HG02852 (cell line): Measurements from ENCODE around the gene CDK13.

Experiments
- ATAC-seq: cut with Tn5 transposase; IDR thresholded peaks from one replicate; pipeline ENCODE4 v1.9.1; 2021; ENCODE audit warnings: mild to moderate bottlenecking, moderate library complexity; ENCODE audit not compliant: unreplicated experiment

CDK13 gene

GRCh38 chr7:40008223-40008815, 58.3 kb downstream of the CDK13 start:
- ATAC-seq, result no peak

- ATAC-seq, result no peak
Observed at GRCh38 chr7:40009301-40009700, 59.2 kb downstream of the CDK13 start.

- no peak for ATAC-seq
Observed at GRCh38 chr7:40014376-40014775, 64.3 kb downstream of the CDK13 start.

- peak; percentile 91 for ATAC-seq
Observed at GRCh38 chr7:40015790-40016296, 65.8 kb downstream of the CDK13 start.

- no peak for ATAC-seq
Observed at GRCh38 chr7:40019558-40019957, 69.5 kb downstream of the CDK13 start.

GRCh38 chr7:40024048-40024447, 74.0 kb downstream of the CDK13 start:
- no peak for ATAC-seq

GRCh38 chr7:40024841-40025240, 74.8 kb downstream of the CDK13 start:
- no peak for ATAC-seq

DNA sequence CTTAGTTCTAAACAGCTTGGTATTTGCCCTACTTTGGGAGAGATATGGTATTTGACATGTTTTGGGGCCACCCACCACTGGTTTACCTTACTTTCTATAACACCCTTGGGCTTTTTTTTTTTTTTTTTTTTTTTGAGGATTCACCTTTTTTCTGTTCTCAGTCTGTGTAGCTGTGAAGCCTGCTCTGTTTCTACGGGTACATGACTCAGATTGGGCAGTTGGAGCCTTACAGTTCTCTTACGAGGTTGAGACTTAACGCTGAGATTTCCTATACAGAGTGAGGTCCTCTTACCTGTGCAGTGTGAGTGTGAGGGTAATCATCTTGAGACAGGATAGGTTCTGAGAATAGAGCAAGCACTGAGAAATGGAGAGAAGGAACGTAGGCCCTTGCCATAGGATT, 77.5 kb downstream of the CDK13 start:
- no peak for ATAC-seq

GRCh38 chr7:40033826-40034225, 83.8 kb downstream of the CDK13 start:
- ATAC-seq, result no peak

- ATAC-seq, result no peak
Observed at GRCh38 chr7:40041456-40041855, 91.4 kb downstream of the CDK13 start.

DNA sequence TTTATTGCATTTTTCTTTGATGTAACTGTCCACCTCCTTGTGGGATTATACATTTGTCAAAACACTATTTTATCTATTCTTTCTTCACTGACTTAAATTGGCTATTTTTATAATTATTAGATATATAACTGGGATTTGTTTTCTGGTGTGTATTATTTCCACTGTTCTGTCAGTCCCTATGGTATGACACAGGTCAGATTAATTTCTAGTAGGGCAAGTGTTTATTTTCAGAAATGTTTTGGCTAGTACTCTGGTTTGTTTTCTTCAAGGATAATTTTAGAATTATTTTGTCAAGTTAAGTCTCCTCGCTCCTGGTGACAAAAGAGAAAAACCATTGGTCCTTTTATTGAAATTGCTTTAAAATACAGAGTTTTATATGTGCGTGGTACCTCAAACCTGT, 93.1 kb downstream of the CDK13 start:
- no peak for ATAC-seq

DNA sequence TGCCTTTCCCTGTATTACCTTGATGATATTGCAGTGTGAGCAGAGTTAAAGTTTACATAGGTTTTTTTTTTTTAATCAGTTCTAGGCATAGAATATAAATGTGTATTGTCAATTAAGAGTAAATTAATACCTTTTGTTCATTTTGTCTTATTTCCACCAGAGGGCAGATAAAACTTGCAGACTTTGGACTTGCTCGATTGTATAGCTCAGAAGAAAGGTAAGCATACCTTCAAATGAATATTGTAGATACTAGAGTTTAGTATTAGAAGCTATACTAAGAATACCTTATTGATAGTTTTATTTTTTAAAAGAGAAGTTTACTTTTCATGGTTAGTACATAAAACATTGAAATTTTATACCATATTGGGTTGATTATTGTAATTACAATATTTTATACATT, 97.6 kb downstream of the CDK13 start:
- ATAC-seq, result no peak

GRCh38 chr7:40057292-40057691, 107.2 kb downstream of the CDK13 start:
- ATAC-seq, result no peak

GRCh38 chr7:40058026-40058425, 108.0 kb downstream of the CDK13 start:
- no peak for ATAC-seq

- no peak for ATAC-seq
Observed at GRCh38 chr7:40058636-40059035, 108.6 kb downstream of the CDK13 start.

GRCh38 chr7:40059057-40059456, 109.0 kb downstream of the CDK13 start:
- ATAC-seq, result no peak

DNA sequence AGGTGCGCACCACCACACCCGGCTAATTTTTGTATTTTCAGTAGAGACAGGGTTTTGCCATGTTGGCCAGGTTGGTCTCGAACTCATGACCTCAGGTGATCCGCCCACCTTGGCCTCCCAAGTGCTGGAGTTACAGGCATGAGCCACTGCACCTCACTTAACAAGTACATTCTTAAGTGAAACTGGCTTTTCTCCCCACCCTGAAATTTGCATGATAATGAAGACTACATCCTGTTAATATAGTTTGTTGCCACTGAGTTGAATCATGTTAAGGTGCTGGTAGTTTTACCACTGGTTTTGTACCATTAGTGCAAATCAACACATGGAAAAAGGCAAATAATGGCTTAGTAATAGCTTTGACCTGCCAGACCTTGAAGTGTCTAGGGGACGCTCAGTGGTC, 122.2 kb downstream of the CDK13 start:
- no peak for ATAC-seq

DNA sequence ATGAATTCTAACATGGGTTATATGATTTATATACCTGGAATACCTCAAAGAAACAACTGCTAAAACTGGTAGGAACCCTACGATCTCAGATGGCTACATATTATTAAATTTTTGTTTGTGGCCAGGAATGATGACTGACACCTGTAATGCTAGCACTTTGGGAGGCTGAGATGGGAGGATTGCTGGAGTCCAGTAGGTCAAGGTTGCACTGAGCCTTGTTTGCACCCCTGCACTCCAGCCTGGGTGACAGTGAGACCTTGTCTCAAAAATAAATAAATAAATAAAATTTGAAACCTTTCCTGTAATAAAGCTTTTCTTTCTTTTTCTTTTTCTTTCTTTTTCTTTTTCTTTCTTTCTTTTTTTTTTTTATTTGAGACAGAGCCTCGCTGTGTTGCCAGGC, 123.2 kb downstream of the CDK13 start:
- no peak for ATAC-seq

DNA sequence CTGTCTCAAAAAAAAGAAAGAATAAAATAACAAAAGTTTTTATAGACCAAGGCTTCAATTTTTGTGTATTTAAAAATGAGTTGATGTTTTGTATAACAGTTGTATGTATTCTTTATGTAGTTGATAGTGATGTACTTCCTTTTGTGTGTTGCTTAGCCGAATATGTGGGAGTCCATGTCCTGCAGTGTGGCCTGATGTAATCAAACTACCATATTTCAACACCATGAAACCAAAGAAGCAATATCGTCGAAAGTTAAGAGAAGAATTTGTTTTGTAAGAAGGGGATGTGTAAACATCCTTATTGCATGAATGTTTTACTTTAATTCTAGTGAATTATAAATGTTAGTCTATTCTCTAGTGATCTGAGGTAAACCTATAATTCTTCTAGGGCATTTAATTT, 127.8 kb downstream of the CDK13 start:
- ATAC-seq, result no peak

DNA sequence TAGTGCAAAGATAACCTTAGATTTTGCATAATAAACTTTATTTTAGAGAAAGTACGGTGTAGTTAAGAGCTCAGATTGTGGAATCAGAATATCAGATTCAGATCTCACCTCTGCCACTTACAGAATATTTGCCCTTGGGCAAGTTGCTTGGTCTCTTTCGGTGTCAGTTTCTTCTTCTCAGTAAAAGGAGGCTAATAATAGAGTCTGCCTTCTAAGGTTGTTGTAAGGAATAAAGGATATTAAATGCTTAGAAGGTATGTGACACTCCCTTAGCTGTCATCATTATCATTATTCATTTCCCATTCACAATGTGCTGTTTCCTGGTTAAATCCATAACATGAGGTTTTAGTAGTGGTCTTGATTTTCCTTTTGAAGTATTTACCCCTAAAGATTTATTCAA, 142.1 kb downstream of the CDK13 start:
- ATAC-seq, result no peak

DNA sequence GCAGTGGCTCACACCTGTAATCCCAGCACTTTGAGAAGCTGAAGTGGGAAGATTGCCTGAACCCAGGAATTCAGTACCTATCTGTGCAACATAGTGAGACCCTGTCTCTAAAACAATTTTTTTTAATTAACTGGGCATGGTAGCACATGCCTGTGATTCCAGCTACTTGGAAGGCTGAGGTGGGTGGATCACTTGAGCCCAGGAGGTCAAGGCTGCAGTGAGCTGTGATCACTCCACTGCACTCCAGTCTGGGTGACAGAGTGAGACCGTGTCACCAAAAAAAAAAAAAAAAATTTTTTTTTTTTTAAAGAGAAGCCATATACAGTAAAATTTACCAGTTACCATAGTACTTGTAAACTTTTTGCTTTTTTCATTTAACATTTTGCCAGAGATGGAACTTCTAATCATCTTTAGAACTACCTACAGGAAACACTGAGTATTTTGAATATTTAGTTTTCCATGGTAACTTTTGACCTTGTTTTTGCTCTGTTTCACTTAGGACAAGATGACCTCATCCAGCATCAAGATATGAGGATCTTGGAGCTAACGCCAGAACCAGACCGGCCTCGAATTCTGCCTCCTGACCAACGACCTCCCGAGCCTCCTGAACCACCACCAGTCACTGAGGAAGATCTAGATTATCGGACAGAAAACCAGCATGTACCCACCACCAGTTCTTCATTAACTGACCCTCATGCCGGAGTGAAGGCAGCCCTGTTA, 143.7 kb downstream of the CDK13 start:
- no peak for ATAC-seq

DNA sequence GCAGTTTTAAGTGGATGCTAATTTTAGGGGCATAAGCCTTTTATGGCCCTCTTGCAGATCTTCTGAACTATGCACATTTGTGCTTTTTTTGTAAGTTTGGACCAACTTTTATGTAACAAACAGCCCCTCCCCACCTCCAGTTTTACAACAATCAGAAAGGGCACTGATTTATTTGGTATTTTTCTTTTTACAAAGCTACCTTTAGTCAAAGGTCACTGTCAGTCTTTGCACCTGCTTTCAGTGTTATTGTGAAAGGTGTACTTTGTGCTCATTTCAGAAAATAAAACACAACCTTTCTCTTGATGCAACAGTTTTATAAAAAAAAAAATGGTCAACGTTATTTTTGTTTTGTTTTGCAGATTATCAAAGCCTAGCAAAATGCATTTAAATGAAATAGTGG, 145.2 kb downstream of the CDK13 start:
- no peak for ATAC-seq
